Measurements from ENCODE around the gene PI4K2B. TPM values are rescaled to one million over a fixed set of nuclear protein-coding genes. Genes with fewer than 3 reads are reported as not detected.
"Not testable (repeated sequence)": the region's sequence is repeated elsewhere in the genome, so short reads cannot be mapped to it uniquely, and the experiment has no call there.

PI4K2B gene
- total and polyA plus RNA-seq, 3 experiments from 2014 or later = 9.7 to 38.9 (median 38.1) TPM

DNA sequence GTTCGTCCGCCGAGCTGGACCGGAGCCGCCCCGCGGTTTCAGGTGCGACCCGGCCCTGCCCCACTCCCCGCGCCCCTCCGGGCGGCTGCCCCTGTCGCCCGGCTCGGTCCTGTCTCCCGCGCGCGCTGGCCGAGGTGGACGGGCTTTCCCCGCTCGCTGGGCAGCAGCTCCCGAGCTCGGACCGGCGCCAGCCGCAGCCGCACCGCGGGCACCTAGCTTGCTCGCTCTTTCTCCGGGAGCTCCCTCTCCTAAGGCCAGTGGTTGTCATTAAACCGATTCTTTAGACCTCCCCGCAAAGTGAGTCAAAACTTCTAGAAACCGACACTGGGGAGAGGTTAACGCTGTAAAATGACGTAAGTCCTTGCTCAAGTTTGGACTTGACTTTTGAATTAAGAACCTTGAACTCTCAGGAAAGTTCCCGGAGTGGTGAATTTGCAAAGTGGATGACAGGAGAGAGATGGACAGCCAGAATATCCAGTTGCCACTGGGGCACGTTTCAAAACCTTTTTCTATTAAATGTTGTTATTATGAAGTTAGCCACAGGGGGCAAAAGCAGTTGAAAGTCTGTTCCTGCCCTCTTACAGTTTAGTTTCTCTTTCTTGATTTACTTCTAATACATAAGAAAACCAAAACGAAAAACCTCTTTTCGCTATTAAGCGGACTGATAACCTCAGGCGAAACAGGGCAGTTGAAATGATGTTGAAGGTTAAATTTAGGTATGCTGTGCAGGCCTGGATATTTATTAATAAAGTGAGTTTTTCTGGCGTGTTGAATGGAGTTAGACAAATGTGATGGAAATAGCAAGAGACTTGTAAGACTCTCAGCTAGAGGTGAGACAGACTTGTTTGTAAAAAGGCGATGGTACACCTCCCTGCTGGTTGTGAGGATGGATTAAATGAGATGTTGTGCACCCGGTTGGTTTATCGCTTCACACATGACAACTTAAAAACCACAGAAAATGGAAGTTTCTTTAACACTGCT lies 847 bp downstream of the PI4K2B start:
- CTCF ChIA-PET = interaction anchor here (0.8 to 4.4 kb wide), 8 partner anchors 22 to 90 kb away, joined by 3 to 52 read pairs (median 4); partner anchors contain the start of genes SEPSECS and ZCCHC4
- H3K27me3 Mint-ChIP-seq = no peaks in the 10 kb centered on the region
- peaks cover 38 to 55% (median 50%) of the 10 kb centered on the region in 3 donors for H3K4me1 Mint-ChIP-seq
- peak overlapping the region; percentile 86 to 94 (median 89) for H3K4me3 Mint-ChIP-seq
- Histone ChIP-seq H3K9me3 (ENCODE audit: low read length) (no peaks in the 10 kb centered on the region), H3K4me1 (ENCODE audit: insufficient read depth, low read length) (peaks cover 24% of the 10 kb centered on the region), H3K27me3 (ENCODE audit: insufficient read depth, low read length, poor library complexity, severe bottlenecking) (no peaks in the 10 kb centered on the region), H3K27ac (ENCODE audit: low read depth, low read length) (peak overlapping the region; percentile 70), H3K36me3 (ENCODE audit: insufficient read depth, low read length) (no peaks in the 10 kb centered on the region), H3K4me3 (ENCODE audit: low read length) (peak overlapping the region; percentile 55)
- H3K27ac Mint-ChIP-seq = peak overlapping the region; percentile 87 to 99 (median 95)
- DNase-seq = peak; percentile 24 to 76 (median 56)
- POLR2A ChIA-PET = interaction anchor here (1.9 to 3.8 kb wide), 3 partner anchors 74 to 142 kb away, joined by 5 to 35 read pairs (median 24); partner anchors contain the start of genes ANAPC4, SEPSECS and ZCCHC4
- H3K36me3 Mint-ChIP-seq = peaks cover 9 to 18% (median 17%) of the 10 kb centered on the region in 3 donors
- peaks cover 0 to 7% (median 0%) of the 10 kb centered on the region in 5 donors for H3K9me3 Mint-ChIP-seq

DNA sequence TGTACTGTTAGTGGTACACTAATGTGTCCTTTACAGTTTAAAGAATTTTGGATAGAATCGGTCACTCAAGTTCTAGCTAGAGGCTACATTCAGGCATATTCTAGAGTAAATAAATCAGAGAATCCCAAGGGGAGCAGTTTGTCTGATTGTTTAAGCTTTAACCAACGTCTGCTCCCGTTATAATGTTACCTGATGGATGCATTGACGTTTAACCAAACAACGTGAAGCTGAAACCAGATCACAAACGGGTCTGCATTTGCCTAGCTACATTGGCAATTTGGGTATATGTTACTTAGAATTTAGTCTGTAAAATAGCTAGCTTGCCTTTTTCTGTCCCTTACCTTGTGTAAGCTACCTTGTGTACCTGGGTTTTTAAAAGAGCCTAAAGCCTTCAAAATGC lies 1.6 kb downstream of the PI4K2B start:
- no peaks in the 10 kb centered on the region for H3K27me3 Mint-ChIP-seq
- H3K27me3 ChIP-seq (ENCODE audit: insufficient read depth, low read length, poor library complexity, severe bottlenecking) = no peaks in the 10 kb centered on the region
- H3K4me1 ChIP-seq (ENCODE audit: insufficient read depth, low read length) = peaks cover 24% of the 10 kb centered on the region
- H3K4me3 ChIP-seq (ENCODE audit: low read length) = peak overlapping the region; percentile 55
- DNase-seq = peak in 1 of 5 donors; percentile 15
- peak overlapping the region; percentile 87 to 99 (median 95) for H3K27ac Mint-ChIP-seq
- ChIA-PET POLR2A (interaction anchor here (2.9 to 3.8 kb wide), 2 partner anchors 75 to 77 kb away, joined by 24 to 35 read pairs; partner anchors contain the start of genes SEPSECS and ZCCHC4), CTCF (interaction anchor here (0.9 to 4.4 kb wide), 5 partner anchors 21 to 91 kb away, joined by 3 to 52 read pairs (median 4); partner anchors contain the start of genes SEPSECS and ZCCHC4)
- no peaks in the 10 kb centered on the region for H3K36me3 ChIP-seq (ENCODE audit: insufficient read depth, low read length)
- peaks cover 0 to 7% (median 0%) of the 10 kb centered on the region in 5 donors for H3K9me3 Mint-ChIP-seq
- peaks cover 45 to 62% (median 57%) of the 10 kb centered on the region in 3 donors for H3K4me1 Mint-ChIP-seq
- peak overlapping the region; percentile 70 for H3K27ac ChIP-seq (ENCODE audit: low read depth, low read length)
- peaks cover 9 to 18% (median 11%) of the 10 kb centered on the region in 3 donors for H3K36me3 Mint-ChIP-seq
- no peaks in the 10 kb centered on the region for H3K9me3 ChIP-seq (ENCODE audit: low read length)
- H3K4me3 Mint-ChIP-seq = peak overlapping the region; percentile 86 to 94 (median 89)

DNA sequence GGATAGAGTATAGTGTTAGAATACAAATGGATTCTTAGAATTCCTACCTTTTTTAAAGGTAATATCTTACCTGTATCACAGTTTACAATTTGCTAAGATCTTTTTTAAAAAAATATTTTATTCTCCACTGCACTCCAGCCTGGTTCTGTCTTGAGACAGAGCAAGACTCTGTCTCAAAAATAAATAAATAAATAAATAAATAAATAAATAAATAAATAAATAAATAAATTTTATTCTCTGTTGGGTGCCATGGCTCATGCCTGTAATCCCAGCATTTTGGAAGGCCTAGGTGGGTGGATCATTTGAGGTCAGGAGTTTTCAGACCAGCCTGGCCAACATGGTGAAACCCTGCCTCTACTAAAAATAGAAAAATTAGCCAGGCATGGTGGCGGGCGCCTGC lies 2.2 kb downstream of the PI4K2B start:
- POLR2A ChIA-PET = interaction anchor here (2.9 to 3.8 kb wide), 2 partner anchors 76 kb away, joined by 24 to 35 read pairs; partner anchors contain the start of genes SEPSECS and ZCCHC4
- H3K27ac ChIP-seq (ENCODE audit: low read depth, low read length); DNase-seq; H3K36me3 ChIP-seq (ENCODE audit: insufficient read depth, low read length); H3K9me3 ChIP-seq (ENCODE audit: low read length); H3K9me3 Mint-ChIP-seq; H3K4me3 ChIP-seq (ENCODE audit: low read length); H3K27me3 ChIP-seq (ENCODE audit: insufficient read depth, low read length, poor library complexity, severe bottlenecking); H3K27me3 Mint-ChIP-seq: not testable (repeated sequence)
- H3K4me1 Mint-ChIP-seq = peaks cover 52 to 68% (median 63%) of the 10 kb centered on the region in 3 donors
- peak overlapping the region; percentile 86 to 94 (median 89) for H3K4me3 Mint-ChIP-seq
- peaks cover 5 to 18% (median 7%) of the 10 kb centered on the region in 3 donors for H3K36me3 Mint-ChIP-seq
- H3K4me1 ChIP-seq (ENCODE audit: insufficient read depth, low read length) = peaks cover 24% of the 10 kb centered on the region
- CTCF ChIA-PET = interaction anchor here (1.6 to 4.4 kb wide), 3 partner anchors 20 to 77 kb away, joined by 3 to 52 read pairs (median 29); partner anchors contain the start of genes SEPSECS and ZCCHC4
- H3K27ac Mint-ChIP-seq = peak overlapping the region; percentile 87 to 99 (median 94)

DNA sequence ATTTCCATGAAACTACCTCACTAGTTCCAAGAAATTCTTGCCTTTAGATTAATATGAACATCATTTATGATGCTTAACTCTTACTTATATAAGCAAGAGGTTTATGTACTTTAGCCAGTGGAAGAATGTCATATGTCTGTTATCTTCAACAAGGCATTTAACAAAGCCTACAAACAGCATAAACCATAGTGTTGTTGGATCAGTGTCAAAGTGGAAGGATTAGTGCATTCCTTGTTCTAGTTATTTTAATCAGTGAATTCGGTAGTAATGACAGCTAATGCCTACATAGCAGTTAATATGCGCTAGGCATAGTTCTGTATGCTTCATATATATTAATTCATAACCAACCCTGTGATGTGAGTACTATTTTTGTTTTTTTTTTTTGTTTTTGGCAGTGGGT lies 3.1 kb downstream of the PI4K2B start:
- no peak overlapping the region for H3K27ac ChIP-seq (ENCODE audit: low read depth, low read length)
- Mint-ChIP-seq H3K27me3 (no peaks in the 10 kb centered on the region), H3K4me3 (peak overlapping the region in 4 of 7 donors; percentile 20 to 53 (median 42)), H3K36me3 (peaks cover 0 to 18% (median 7%) of the 10 kb centered on the region in 3 donors), H3K4me1 (peaks cover 58 to 74% (median 70%) of the 10 kb centered on the region in 3 donors), H3K27ac (peak overlapping the region in 4 of 8 donors; percentile 16 to 51 (median 27)), H3K9me3 (peaks cover 0 to 4% (median 0%) of the 10 kb centered on the region in 5 donors)
- ChIA-PET POLR2A (interaction anchor here (1.3 kb wide), 1 partner anchor 77 kb away, joined by 3 read pairs; no protein-coding TSS in a partner anchor), CTCF (interaction anchor here (2.0 kb wide), 1 partner anchor 76 kb away, joined by 9 read pairs; the partner anchor contains the start of gene ZCCHC4)
- no peak overlapping the region for H3K4me3 ChIP-seq (ENCODE audit: low read length)
- no peak for DNase-seq
- H3K9me3 ChIP-seq (ENCODE audit: low read length) = no peaks in the 10 kb centered on the region
- no peaks in the 10 kb centered on the region for H3K36me3 ChIP-seq (ENCODE audit: insufficient read depth, low read length)
- H3K4me1 ChIP-seq (ENCODE audit: insufficient read depth, low read length) = peaks cover 24% of the 10 kb centered on the region
- no peaks in the 10 kb centered on the region for H3K27me3 ChIP-seq (ENCODE audit: insufficient read depth, low read length, poor library complexity, severe bottlenecking)

DNA sequence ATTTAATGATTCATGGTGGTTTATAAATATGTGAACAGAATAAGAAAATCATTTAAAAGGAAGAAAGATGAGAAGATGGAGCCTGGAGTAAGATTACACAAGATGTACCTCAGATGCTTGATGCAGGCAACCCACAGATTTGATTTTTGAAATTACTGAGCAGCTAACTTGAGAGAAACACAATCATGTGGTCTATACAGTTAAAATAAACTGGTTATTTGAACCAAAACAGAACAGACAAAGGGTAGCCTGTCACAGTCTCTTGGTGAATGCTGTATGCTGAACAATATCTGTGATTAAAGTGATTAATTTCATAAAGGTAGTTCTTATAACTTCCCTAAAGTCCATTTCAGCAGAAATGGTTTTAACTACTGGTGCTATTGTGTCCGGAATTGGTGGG lies 4.2 kb downstream of the PI4K2B start:
- Mint-ChIP-seq H3K27ac (peak overlapping the region in 2 of 8 donors; percentile 30 to 54), H3K4me3 (peak overlapping the region in 2 of 7 donors; percentile 8 to 29), H3K9me3 (no peaks in the 10 kb centered on the region), H3K36me3 (peaks cover 0 to 18% (median 7%) of the 10 kb centered on the region in 3 donors), H3K4me1 (peaks cover 51 to 69% (median 60%) of the 10 kb centered on the region in 3 donors), H3K27me3 (no peaks in the 10 kb centered on the region)
- no peak for DNase-seq
- no peaks in the 10 kb centered on the region for H3K27me3 ChIP-seq (ENCODE audit: insufficient read depth, low read length, poor library complexity, severe bottlenecking)
- POLR2A ChIA-PET = interaction anchor here (1.3 kb wide), 1 partner anchor 78 kb away, joined by 3 read pairs; no protein-coding TSS in a partner anchor
- CTCF ChIA-PET = interaction anchor here (2.0 kb wide), 1 partner anchor 74 kb away, joined by 9 read pairs; the partner anchor contains the start of gene ZCCHC4
- H3K4me3 ChIP-seq (ENCODE audit: low read length) = no peak overlapping the region
- H3K36me3 ChIP-seq (ENCODE audit: insufficient read depth, low read length) = no peaks in the 10 kb centered on the region
- peaks cover 22% of the 10 kb centered on the region for H3K4me1 ChIP-seq (ENCODE audit: insufficient read depth, low read length)
- H3K27ac ChIP-seq (ENCODE audit: low read depth, low read length) = no peak overlapping the region
- H3K9me3 ChIP-seq (ENCODE audit: low read length) = no peaks in the 10 kb centered on the region

DNA sequence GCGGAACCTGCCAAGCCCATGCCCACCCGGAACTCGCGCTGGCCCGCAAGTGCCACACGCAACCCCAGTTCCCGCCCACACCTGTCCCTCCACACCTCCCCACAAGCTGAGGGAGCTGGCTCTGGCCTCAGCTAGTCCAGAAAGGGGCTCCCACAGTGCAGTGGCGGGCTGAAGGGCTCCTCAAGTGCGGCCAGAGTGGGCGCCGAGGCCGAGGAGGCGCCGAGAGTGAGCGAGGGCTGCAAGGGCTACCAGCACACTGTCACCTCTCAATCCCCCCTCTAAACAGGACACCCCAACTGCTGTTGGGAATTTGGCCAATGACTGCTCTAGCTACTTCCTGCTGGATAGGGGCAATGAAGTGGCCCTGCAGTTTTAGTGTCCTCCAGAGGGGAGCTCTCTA lies 5.7 kb downstream of the PI4K2B start:
- Mint-ChIP-seq H3K4me1 (peaks cover 55 to 77% (median 66%) of the 10 kb centered on the region in 3 donors), H3K4me3 (peak overlapping the region in 1 of 7 donors; percentile 35), H3K36me3 (peaks cover 0 to 14% (median 10%) of the 10 kb centered on the region in 3 donors)
- H3K9me3 Mint-ChIP-seq; H3K27me3 Mint-ChIP-seq; H3K27me3 ChIP-seq (ENCODE audit: insufficient read depth, low read length, poor library complexity, severe bottlenecking); H3K27ac Mint-ChIP-seq; H3K27ac ChIP-seq (ENCODE audit: low read depth, low read length); POLR2A ChIA-PET; H3K36me3 ChIP-seq (ENCODE audit: insufficient read depth, low read length); H3K9me3 ChIP-seq (ENCODE audit: low read length); H3K4me3 ChIP-seq (ENCODE audit: low read length): not testable (repeated sequence)
- CTCF ChIA-PET = interaction anchor here (1.4 kb wide), 1 partner anchor 73 kb away, joined by 3 read pairs; the partner anchor contains the start of gene ZCCHC4
- DNase-seq = peak in 1 of 5 donors; percentile 48
- peaks cover 17% of the 10 kb centered on the region for H3K4me1 ChIP-seq (ENCODE audit: insufficient read depth, low read length)

DNA sequence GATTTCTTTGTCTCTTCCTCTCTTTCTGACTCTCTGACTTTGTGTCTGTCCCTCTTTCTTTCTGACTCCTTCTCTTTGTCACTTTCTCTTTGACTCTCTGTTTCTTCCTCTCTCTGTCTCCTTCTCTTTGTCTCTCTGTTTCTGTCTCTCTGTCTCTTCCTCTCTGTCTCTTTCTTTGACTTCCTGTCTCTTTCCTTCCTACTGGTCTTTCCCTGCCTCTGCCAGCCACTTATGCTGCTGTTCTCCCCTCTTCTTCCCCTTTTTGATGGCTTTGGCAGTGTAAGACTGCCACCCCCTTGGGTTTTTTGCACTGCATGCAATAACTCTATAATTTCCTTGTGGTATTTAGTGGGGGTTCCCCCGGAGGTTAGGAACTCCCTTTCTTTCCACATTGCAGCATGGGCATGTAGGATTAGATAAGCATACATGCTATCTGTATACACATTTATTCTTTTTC lies 6.9 kb downstream of the PI4K2B start:
- H3K27ac ChIP-seq (ENCODE audit: low read depth, low read length); H3K9me3 Mint-ChIP-seq; H3K27me3 Mint-ChIP-seq; H3K27me3 ChIP-seq (ENCODE audit: insufficient read depth, low read length, poor library complexity, severe bottlenecking); H3K9me3 ChIP-seq (ENCODE audit: low read length); POLR2A ChIA-PET; H3K36me3 ChIP-seq (ENCODE audit: insufficient read depth, low read length); CTCF ChIA-PET; H3K4me3 ChIP-seq (ENCODE audit: low read length); DNase-seq: not testable (repeated sequence)
- H3K4me1 Mint-ChIP-seq = peaks cover 52 to 79% (median 62%) of the 10 kb centered on the region in 3 donors
- H3K27ac Mint-ChIP-seq = peak overlapping the region in 5 of 8 donors; percentile 1 to 45 (median 16)
- peaks cover 0 to 15% (median 8%) of the 10 kb centered on the region in 3 donors for H3K36me3 Mint-ChIP-seq
- peak overlapping the region in 4 of 7 donors; percentile 4 to 32 (median 16) for H3K4me3 Mint-ChIP-seq
- H3K4me1 ChIP-seq (ENCODE audit: insufficient read depth, low read length) = peaks cover 11% of the 10 kb centered on the region

Data from CD8-positive, alpha-beta memory T cell (primary cell).